HG02943 (cell line): Measurements from ENCODE around the gene DNAJB5.

Source experiments
- ATAC-seq: cut with Tn5 transposase; IDR thresholded peaks from one replicate; pipeline ENCODE4 v1.9.1; 2021; ENCODE audit warnings: mild to moderate bottlenecking, low read depth, moderate library complexity; ENCODE audit not compliant: unreplicated experiment

The DNAJB5 gene

DNA sequence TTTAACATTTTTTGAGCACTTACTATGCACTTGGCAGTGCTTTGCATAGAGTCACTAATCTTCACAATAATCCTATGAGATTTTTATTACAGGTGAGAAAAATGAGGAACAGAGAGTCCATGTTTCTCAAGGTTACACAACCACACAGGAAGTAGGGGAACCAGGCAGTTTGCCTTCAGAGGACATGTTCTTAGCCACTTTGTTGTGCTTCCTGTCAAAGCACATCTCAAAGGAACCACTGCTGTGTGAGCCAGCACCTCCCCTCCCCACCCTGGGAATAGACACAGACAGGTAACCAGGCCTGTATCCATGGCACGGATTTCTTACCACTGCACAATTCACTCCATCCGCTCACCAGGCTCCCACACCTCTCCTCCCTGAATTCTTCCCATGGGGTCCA, 6.3 kb upstream of the DNAJB5 start:
- no peak for ATAC-seq

DNA sequence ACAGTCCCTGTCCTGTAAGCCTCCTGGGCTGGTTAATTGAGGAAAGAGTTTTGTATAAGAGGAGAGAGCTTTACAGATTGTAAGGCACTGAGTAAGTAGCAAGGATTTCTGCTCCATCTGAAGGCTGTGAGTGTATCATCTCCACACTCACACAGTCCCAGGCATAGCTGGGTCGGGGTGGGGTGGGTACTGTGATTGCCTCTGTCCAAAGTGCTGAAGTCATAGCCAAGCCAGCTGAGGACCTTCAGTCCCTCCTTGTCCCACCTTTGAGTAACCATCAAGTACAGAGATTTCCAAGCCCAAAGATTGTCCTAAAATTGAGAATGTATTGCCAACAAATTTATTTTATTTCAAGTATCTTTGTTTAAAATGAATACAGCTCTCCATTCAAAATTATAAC, 5.5 kb upstream of the DNAJB5 start:
- no peak for ATAC-seq

DNA sequence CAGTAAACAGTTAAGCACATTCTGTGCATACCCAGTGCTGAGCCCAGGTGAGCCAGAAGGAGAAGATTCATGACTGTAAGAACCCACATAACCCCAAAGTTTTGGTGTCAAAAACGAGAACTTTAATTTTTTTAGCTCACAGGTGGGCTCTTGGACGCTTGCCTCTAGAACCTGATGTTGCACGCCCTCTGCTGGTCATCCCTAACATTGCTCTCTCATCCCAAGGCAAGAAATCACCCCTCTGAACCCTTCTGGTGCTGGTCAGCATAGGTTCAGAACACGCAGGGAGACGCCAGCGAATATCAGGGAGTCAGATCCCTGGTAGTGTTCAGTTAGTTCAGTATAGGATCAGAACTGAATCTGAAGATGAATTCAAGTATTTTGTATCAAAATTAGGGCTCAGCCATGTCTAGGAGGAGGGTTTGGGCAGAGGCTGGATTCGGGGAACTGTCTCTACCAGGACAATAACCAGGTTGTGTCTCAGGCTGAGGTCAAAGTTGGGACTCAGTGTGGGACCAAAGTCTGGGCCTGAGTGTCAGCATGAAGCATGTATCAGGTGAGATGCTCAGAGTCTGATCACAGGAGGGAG, 4.1 kb upstream of the DNAJB5 start:
- ATAC-seq: no peak

DNA sequence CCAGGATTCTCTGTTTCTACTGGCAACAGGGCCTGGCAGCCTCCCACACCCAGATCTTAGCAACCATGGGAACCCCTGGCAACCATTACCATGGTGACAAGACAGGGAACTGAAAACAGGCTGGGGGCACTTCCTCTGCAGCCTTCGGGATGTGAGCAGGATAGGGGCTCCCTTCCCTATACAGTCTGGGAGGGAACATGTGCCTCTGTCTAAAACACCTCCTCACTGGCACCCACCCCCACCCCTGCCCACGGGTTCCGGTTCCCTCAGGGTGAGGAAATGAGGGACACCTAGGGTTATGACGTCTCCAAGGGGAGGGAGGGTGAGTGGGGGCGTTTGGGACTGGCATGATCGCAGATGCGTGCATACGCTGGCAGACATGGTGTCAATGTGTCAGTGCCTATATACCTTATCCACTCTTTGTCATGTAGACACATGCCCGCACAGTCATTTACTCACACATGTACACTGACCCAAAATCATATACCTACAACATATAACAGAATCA, 3.0 kb upstream of the DNAJB5 start:
- ATAC-seq: no peak

DNA sequence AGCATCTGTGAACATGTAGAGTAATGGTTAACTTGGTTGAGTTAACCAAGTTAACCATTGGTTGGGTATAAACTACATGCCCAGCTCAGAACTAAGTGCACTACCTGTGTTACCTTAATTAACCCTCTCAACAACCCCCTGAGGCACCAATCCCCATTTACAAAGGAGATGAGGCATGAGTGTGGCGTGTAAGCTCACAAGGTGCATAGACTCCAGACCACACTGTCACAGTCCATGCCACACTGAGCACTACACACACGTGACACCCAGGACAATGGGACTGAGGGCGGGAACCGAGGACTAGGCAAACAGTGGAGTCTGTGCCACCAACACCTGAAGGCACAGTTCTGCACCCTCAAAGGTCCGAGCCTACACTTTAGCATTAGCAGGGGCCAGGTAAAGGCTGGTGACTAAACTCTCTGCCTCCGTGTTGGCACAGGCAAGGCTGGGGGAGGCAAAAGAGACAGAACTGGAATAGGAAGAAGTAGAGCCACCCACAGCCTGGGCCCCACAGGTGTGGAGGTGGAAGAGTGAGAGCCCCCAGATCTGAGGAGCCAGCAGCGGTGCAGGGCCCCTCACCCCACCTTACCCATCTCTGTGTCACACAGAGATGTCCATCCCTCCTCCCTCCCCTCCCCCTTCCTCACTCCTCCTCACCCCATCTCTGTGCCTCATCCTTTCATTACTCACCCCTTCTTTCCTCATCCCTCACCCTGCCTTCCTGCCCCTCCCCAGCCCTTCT, 2.2 kb upstream of the DNAJB5 start:
- ATAC-seq: no peak

DNA sequence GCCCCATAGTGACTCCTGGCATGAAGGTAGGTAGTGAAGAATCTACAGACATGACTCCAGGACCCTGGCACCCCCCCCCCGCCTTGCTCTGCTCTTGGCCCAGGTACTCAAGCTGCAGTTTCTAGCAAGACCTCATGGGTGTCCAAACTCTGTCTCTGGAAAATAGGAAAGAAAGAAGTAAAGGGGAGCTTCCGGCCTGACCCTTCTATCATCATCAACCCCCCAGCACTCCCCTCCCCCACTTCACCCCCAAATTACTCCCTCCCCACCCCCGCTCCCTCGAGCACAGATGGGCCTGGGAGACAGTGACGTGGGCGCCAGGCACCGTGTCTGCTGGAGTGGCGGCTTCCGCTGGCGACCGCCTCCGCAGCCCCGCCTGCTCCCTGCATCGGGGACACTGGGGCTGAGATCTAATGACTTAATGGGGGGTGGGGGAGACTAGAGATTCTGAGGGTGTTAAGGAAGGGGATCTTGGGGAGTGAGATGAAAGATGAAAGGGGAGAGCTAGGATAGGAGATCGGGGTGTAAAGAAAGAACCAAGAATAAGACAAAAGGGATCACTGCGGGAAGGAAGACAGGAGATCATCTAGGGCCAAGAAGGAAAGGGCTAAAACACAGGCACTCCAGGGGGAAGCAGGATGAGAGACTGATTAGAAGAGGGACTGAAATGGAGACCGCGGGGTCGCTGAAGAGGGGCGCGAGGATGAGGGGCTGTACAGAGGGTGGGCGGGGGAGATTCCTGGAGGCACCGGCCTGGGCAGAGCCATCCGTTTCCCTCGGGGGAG, 1.1 kb upstream of the DNAJB5 start:
- no peak for ATAC-seq

DNA sequence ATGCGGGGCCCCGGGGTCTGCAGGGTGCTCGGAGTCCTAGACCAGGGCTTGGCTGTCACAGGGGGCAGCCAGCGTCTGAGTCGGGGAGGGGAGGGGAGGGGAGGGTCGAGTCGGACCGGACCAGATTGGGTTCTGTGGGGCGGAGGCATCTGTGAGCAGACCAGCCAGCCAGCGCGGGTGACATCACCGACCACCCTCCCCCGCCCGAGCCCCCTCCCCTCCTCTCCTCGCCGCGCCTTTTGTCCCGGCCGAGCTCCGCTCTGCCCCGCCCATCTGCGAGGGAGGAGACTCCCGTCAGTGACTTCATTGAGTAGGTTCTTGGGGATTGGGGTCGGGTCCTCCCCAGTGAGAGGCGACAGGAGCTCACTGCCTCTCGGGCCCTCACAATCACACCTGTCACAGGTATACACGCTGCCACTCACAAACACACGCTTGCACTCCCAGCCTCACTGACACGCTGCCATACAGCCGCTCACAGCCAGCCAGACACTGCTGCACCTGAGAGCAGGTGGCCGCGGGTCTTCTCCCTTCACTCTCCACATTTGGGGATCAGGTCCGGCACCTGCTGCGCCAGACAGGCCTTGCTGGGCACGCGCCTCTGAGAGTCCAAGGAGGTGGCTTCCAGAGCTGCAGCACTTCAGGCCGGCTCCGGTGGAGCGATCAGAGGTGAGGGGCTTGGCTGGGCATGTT, 546 bp downstream of the DNAJB5 start:
- no peak for ATAC-seq

DNA sequence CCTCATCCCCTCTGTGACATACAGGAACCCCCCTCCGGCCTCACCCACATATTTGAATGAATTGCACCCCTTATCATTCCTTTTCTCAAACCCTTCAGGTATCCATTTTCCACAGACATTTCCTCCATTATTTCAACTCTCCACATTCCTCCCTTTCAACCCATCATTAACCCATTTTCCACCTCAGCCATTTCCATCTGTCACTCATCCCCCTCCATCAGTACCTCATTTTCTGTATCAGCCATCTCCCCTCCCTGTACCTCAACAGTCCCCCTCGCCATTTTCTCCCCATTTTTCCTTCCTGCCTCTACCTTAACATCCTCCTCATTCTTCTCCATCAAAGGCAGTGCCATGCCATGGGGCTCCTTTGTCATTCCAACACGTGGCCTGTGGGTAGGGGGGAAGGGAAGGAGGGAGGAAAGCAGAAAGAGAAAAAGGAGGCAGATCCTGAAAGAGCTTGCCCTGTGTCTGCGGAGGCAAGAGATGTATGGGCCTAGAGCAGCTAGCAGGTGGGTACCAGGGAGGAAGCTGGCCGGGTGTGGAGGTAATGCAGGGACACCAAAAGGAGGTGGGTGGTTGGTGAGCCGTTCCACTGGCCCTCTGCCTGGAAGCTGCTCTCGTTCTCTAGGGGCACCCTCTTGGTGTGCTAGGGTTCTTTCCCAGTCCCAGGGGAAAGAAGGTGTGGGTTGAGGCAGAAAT, 1.5 kb downstream of the DNAJB5 start:
- no peak for ATAC-seq

DNA sequence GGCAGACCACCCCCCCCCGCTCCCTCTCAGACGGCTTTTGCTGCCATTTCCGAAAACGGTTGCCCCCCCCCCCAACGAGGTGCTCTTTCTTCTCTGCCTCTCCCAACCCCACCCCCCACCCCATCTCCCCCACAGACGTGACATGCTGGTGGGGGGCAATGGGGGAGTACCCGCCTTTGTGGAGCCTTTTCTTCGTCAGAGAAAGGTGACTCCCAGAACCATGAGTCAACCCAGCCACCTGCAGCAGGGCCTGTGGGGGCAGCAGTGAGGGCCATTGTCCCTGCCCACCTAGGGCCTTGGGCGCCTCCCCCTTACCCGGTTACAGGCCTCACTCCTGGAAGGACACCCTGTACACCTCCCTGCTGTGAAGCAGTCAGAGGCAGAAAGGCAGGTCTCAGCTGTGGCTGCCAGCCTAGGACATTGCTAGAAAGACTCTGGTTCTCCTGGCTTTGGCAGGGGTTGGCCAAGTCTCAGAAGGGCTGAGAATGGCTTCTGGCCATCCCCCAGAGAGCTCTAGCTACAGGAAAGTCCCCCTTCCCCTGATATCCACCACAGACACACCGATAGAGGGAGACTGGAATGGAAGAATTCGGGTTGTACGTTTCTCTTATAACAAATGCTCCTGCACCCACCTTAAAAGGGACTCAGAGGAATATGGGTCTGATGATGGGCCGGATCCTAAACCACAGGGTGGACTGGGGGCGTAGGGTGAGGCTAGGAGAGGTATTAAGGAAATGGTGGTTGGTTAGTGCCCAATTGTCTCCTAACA, 2.2 kb downstream of the DNAJB5 start:
- no peak for ATAC-seq

DNA sequence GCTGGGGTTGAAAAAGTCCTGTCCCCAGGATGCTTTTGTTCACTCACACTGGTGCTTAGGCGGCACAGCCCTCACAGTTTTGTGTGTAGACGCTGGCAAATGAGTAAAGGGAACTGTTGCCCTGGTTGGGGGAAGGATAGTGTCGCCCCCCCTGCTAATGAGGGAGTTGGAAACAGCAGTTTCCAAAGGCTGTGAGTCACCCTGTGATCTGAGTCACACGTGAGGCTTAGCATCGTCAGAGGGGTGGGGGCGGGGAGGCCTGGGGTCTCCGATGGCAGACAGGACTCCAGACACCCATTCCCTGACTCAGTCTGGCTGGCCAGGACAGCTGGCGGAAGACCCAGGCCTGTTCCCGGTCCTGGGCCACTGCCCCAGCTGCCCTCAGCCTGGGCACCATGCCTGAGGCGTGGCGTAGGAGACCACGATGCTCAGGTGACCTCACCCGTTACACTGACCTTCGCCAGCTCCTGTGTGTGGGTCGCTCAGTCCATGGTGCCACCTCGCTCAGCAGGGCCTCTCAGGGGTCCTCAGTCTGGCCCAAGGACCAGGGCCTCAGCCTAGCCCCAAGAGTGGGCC, 2.9 kb downstream of the DNAJB5 start:
- no peak for ATAC-seq

DNA sequence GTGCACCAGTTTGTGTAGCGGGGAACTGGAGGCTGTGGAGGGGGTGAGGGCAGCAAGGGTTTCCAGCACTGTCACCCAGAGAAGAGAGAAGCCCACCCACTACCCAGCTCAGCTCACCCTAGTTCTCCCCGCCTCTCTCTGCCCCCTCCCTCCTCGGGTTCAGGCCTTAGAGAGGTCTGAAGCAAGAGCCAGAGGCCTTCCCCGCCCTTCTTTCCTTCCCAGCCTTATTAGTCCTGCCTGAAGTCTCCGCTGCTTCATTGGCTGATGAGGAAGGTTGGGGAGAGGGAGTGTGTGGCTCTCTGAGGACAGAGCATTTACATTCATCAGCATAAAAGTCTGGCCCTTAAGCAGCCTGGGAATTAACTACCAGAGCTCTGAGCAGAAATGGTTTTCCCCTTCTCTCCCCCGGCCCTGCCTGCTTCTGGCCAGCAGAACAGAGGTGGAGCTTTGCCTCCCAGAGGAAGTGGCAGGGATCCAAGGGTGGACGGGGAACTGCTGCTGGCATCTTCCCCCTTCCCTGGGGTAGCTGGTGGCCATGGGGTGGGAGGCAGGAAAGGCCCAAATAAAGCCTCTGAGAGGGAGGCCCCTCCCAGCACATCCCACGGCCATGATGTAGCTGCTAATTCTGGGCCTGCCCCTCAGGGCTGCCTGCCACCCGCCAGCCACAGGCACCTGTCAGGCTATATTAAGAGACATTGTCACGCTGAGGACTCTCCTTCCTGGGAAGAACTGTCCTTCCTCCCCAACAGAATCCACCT, 4.1 kb downstream of the DNAJB5 start:
- ATAC-seq: no peak

DNA sequence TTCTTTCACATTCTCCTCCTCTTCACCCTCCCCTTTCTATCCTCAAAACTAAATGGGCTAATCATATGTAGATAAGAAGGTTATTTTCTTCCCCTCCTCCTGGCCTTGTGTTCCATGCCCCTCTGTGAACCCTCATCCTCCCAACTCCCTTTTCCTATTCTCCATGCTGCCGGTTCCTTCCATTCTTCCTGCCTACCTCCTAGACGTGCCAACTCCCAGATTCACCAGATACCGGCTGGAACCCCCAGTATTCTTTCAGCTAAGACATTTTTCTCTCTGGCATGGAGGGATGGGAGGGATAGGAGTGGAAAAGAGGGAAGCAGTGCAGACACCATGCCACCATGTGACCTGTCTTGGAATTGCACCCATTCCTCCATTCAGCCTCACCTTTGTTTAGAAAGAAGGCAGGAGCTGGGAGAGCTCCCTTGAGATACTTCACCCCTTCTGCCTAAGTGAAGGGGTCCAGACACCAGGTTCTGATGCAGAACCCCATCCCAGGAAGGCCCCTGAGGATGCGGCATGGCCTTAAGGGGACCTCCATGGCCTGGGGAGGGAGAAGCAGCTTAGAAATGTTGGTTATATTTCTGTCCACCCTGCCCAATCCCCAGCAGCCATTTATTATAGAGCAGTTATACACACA, 4.8 kb downstream of the DNAJB5 start:
- ATAC-seq: no peak

DNA sequence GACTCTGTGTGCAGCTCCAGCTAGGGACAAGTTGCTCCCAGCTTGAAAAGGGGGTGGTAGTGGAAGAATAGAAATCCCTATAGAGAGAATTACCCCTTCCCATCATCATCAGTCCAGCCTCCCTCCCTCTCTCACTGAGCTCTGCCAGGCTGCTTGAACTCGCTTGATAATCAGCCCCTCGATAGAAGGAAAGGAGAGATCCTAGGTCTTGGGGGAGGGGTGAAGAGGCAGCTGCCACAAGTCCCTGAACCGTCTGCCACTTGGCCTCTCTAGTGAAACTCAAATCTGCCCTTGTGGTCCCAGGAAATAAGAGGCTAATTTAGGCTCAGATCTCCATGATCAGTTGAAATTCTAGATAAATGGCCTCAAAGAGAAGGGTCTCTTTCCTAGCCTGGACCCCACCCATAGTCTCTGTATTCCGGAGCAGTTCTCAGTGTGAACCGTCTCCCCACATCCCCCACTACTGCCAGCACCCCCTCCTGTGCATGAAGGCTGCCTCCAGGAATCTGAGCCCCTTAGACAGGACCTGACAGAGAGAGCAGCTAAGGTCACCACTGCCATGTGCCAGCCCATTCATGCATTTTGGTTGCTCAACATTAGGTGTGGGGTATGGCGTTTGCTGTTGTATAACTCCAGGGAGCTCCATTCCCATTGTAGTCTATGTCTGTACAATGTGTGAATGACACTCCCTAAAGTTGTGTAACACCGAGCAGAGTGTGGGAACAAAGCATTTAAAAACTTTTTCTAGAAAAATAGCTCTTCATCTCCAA, 5.5 kb downstream of the DNAJB5 start:
- no peak for ATAC-seq

DNA sequence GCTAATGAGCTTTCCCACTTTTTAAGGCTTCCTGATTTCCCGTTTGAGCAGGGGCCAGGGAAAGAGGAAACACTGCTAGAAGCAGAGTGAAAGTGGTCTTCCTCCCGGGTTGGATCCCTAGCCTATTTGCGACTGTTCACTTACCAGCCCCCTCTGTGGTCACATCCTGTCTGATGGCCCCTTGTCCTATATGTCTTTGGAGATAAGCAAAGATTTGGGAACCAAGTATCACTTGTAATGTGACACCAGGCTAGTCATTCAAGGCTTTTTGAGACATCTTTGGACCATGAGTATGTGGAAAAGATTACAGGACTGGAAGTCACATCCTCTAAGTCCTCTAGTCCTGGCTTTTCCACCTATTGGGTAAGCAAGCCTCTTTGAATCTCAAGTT, 6.1 kb downstream of the DNAJB5 start:
- ATAC-seq: no peak

DNA sequence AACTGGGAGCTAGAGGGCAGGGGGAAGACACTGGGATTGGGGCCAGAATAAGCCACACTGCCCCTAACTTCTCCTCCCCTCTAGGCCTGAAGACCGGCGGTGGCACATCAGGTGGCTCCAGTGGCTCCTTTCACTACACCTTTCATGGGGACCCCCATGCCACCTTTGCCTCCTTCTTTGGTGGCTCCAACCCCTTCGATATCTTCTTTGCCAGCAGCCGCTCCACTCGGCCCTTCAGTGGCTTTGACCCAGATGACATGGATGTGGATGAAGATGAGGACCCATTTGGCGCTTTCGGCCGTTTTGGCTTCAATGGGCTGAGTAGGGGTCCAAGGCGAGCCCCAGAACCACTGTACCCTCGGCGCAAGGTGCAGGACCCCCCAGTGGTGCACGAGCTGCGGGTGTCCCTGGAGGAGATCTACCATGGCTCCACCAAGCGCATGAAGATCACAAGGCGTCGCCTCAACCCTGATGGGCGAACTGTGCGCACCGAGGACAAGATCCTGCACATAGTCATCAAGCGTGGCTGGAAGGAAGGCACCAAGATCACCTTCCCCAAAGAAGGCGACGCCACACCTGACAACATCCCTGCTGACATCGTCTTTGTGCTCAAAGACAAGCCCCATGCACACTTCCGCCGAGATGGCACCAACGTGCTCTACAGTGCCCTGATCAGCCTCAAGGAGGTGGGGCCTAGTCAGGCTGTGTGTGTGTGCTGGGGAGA, 6.8 kb downstream of the DNAJB5 start:
- ATAC-seq: no peak

DNA sequence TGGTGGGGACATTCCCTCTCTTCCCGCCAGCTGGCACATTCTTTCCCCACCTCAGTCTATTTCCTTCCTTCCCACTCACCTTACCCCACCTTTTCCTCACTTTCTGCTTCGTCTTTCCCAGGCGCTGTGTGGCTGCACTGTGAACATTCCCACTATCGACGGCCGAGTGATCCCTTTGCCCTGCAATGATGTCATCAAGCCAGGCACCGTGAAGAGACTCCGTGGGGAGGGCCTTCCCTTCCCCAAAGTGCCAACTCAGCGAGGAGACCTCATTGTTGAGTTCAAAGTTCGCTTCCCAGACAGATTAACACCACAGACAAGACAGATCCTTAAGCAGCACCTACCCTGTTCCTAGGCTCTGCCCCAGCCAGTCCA, 7.3 kb downstream of the DNAJB5 start:
- no peak for ATAC-seq

DNA sequence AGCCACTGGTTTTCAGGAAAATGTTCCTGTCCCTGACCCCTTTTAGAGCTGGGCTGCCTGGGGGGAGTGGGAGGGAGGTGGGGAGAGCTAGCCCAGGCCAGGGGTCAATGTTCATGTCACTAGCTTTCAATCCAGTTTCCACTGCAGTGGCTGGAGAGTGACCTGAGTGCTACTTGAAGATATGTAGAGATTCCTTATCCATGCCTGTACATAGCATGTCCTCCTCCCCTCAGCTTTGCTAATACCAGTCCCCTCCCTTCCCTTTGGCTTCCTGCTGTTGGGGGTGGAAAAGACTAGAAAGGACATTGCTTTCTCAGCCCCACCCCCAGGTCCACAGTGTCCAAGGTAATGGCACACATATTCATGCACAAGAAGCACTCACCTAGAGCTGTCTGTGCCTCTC, 7.8 kb downstream of the DNAJB5 start:
- no peak for ATAC-seq
